AG09319 (cell line): ENCODE measurements around the gene HTR4.

ENCODE experiments used
- DNase-seq: peaks from one replicate; pipeline ENCODE4 v3.0.0-alpha.2; 2010; ENCODE audit warnings: low read depth; ENCODE audit errors: extremely low read depth
- CTCF ChIP-seq: IDR thresholded peaks from 2 replicates; pipeline ENCODE4 v1.5.1; 2011; ENCODE audit warnings: low read depth, mild to moderate bottlenecking, inconsistent platforms, low read length, moderate library complexity

HTR4 gene

GRCh38 chr5:148653836-148654781 is at the start of gene HTR4:
Gene HTR4, minus strand, starts transcription at chr5:148654527. Its CDS starts 17,513 bp downstream, at chr5:148637014.
- DNase-seq: no peak
- no peak for TF ChIP-seq CTCF

GRCh38 chr5:148702019-148702596 is 47.8 kb upstream of the HTR4 start:
- TF ChIP-seq CTCF: no peak
- DNase-seq: no peak

GRCh38 chr5:148699028-148699427 is 44.7 kb upstream of the HTR4 start:
- no peak for TF ChIP-seq CTCF
- DNase-seq: no peak

GRCh38 chr5:148697809-148698196 is 43.5 kb upstream of the HTR4 start:
- no peak for TF ChIP-seq CTCF
- no peak for DNase-seq

- no peak for DNase-seq
- no peak for TF ChIP-seq CTCF
Measured at GRCh38 chr5:148697180-148697808, 43.0 kb upstream of the HTR4 start.

- no peak for DNase-seq
- TF ChIP-seq CTCF: no peak
Measured at GRCh38 chr5:148696187-148697036, 42.1 kb upstream of the HTR4 start.
